CD14-positive monocyte (primary cell): ENCODE measurements around the gene ITM2B. TPM values are rescaled to one million over a fixed set of nuclear protein-coding genes. Genes with fewer than 3 reads are reported as not detected.
A peak's percentile ranks its signal among the peaks of the same experiment; 100 is the strongest.

ENCODE experiments used
- DNase-seq, 3 donors: peaks; one replicate each; pipeline ENCODE4 v3.0.0-alpha.2; 2011 to 2022
- H2AFZ ChIP-seq: 2 replicates; pipeline ENCODE4 v1.6.0; 2012; ENCODE audit warnings: mild to moderate bottlenecking, low read depth, low read length, inconsistent platforms; ENCODE audit not compliant: insufficient read depth, poor library complexity, severe bottlenecking
- H3K27ac ChIP-seq, 2 donors: 1 replicate in 1 of 2; 2 replicates in 1 of 2; pipeline ENCODE4 v1.5.1; 2012 to 2013; ENCODE audit warnings: low read length in 2 of 2, control low read depth in 1 of 2, inconsistent platforms in 1 of 2, low read depth in 1 of 2, mild to moderate bottlenecking in 1 of 2
- H3K27me3 ChIP-seq, 2 donors: one replicate each; pipeline versions ENCODE4 v1.6.0 to v1.6.1; 2011 to 2013; ENCODE audit warnings: low read length in 2 of 2; ENCODE audit not compliant: control insufficient read depth in 2 of 2, insufficient read depth in 2 of 2
- H3K36me3 ChIP-seq, 2 donors: replicated peaks in 1 of 2; 1 replicate in 1 of 2; 2 replicates in 1 of 2; pipeline versions ENCODE4 v1.5.1 to v1.6.1; 2012 to 2013; ENCODE audit warnings: low read length in 2 of 2, control low read depth in 1 of 2, inconsistent platforms in 1 of 2, mild to moderate bottlenecking in 1 of 2; ENCODE audit not compliant: insufficient read depth in 2 of 2, control insufficient read depth in 1 of 2
- H3K4me1 ChIP-seq, 2 donors: 1 replicate in 1 of 2; 2 replicates in 1 of 2; pipeline versions ENCODE4 v1.5.1 to v1.6.1; 2012 to 2013; ENCODE audit warnings: low read length in 2 of 2, control low read depth in 1 of 2, inconsistent platforms in 1 of 2, mild to moderate bottlenecking in 1 of 2, moderate library complexity in 1 of 2; ENCODE audit not compliant: insufficient read depth in 2 of 2, control insufficient read depth in 1 of 2
- H3K4me2 ChIP-seq: replicated peaks from 2 replicates; pipeline ENCODE3; 2012; ENCODE audit warnings: low read length, moderate library complexity, mild to moderate bottlenecking; ENCODE audit not compliant: poor library complexity, severe bottlenecking; ENCODE audit errors: extremely low read depth
- H3K4me3 ChIP-seq, 3 experiments: fragments of 200-600 bp in 1 of 3; sonication (generic) in 1 of 3; replicated peaks in 1 of 3; 1 replicate in 2 of 3; 2 replicates in 1 of 3; pipeline ENCODE4 v1.5.1; 2011 to 2013; ENCODE audit warnings: low read length in 3 of 3, mild to moderate bottlenecking in 3 of 3, control low read depth in 2 of 3, low read depth in 2 of 3, inconsistent platforms in 1 of 3, moderate library complexity in 1 of 3
- H3K79me2 ChIP-seq: 2 replicates; pipeline ENCODE4 v1.6.0; 2012; ENCODE audit warnings: mild to moderate bottlenecking, control low read depth, inconsistent platforms, low read length, moderate library complexity; ENCODE audit not compliant: insufficient read depth
- H3K9ac ChIP-seq: 2 replicates; pipeline ENCODE4 v1.6.0; 2017; ENCODE audit warnings: low read length, mild to moderate bottlenecking; ENCODE audit not compliant: insufficient read depth, poor library complexity, severe bottlenecking
- H3K9me3 ChIP-seq, 2 donors: replicated peaks in 1 of 2; 1 replicate in 1 of 2; 2 replicates in 1 of 2; pipeline versions ENCODE4 v1.5.1 to v1.6.1; 2012 to 2013; ENCODE audit warnings: low read length in 2 of 2, control low read depth in 1 of 2; ENCODE audit not compliant: control insufficient read depth in 1 of 2, insufficient read depth in 1 of 2
- H4K20me1 ChIP-seq: 2 replicates; pipeline ENCODE4 v1.6.0; 2012; ENCODE audit warnings: mild to moderate bottlenecking, low read length, control low read depth, moderate library complexity; ENCODE audit not compliant: insufficient read depth
- H3K27ac Mint-ChIP-seq, 7 donors: one replicate each; pipeline ENCODE4 v1.8.0; 2020; ENCODE audit warnings: mild to moderate bottlenecking in 7 of 7, mixed read lengths in 7 of 7, moderate library complexity in 6 of 7, inconsistent platforms in 2 of 7
- H3K27me3 Mint-ChIP-seq, 3 donors: one replicate each; pipeline ENCODE4 v1.8.0; 2021 to 2022; ENCODE audit warnings: low read depth in 3 of 3, mild to moderate bottlenecking in 3 of 3, mixed read lengths in 3 of 3, moderate library complexity in 3 of 3, inconsistent platforms in 1 of 3
- H3K36me3 Mint-ChIP-seq, 2 donors: one replicate each; pipeline ENCODE4 v1.8.0; 2020; ENCODE audit warnings: mixed read lengths in 2 of 2, inconsistent platforms in 1 of 2, mild to moderate bottlenecking in 1 of 2
- H3K4me1 Mint-ChIP-seq: one replicate; pipeline ENCODE4 v1.8.0; 2020; ENCODE audit warnings: mild to moderate bottlenecking, mixed read lengths
- H3K4me3 Mint-ChIP-seq, 2 donors: one replicate each; pipeline ENCODE4 v1.8.0; 2020; ENCODE audit warnings: mild to moderate bottlenecking in 2 of 2, mixed read lengths in 2 of 2, moderate library complexity in 1 of 2
- H3K9me3 Mint-ChIP-seq, 7 donors: one replicate each; pipeline ENCODE4 v1.8.0; 2020 to 2022; ENCODE audit warnings: mixed read lengths in 7 of 7, mild to moderate bottlenecking in 6 of 7, moderate library complexity in 6 of 7, inconsistent platforms in 2 of 7
- CTCF ChIP-seq: fragments of 200-600 bp; IDR thresholded peaks from one replicate; pipeline ENCODE4 v1.8.0; 2022; ENCODE audit warnings: antibody characterized with exemption, mild to moderate bottlenecking
- WGBS: methylation state at CpG from one replicate; pipeline ENCODE4 v1.1.5; 2013; ENCODE audit warnings: missing lambda C conversion rate; ENCODE audit not compliant: insufficient coverage; 5-methylcytosine and 5-hydroxymethylcytosine counted together
- intact Hi-C, 2 donors: fragments of 100-400 bp; cut with micrococcal nuclease; formaldehyde crosslinking; loops; one replicate each; pipeline versions ENCODE4 v1.15.0 to v1.15.1; 2023
- polyA plus RNA-seq, 3 donors: library from polyadenylated mRNA; depleted of rRNA in 1 of 3; unstranded in 2 of 3; stranded (reverse) in 1 of 3; fragments of 300-500 nt in 2 of 3; fragments of >200 nt in 1 of 3; fragmentation: Illumina TruSeq in 2 of 3; gene quantifications; 1 replicate in 2 of 3; 2 replicates in 1 of 3; pipeline ENCODE4 v1.2.3, GENCODE V29; 2012 to 2021

ITM2B gene
- polyA plus RNA-seq, 3 donors: 702 to 1,657 (median 1,502) TPM

GRCh38 chr13:48235341-48236135 is 2.5 kb downstream of the ITM2B start:
- Histone ChIP-seq H3K9me3 (no peaks in the 10 kb centered on the region), H3K36me3 (peaks cover 12 to 24% of the 10 kb centered on the region in 2 donors), H3K27me3 (no peaks in the 10 kb centered on the region), H3K27ac (peak overlapping the region; percentile 37 to 97), H3K9ac (peak overlapping the region; percentile 17), H3K4me3 (peak overlapping the region; percentile 94 to 98 (median 95)), H2AFZ (no peak overlapping the region), H3K4me1 (peaks cover 37 to 55% of the 10 kb centered on the region in 2 donors), H3K79me2 (peaks cover 81% of the 10 kb centered on the region), H4K20me1 (peaks cover 49% of the 10 kb centered on the region), H3K4me2 (peak overlapping the region; percentile 93)
- DNase-seq: peak in 2 of 3 donors; percentile 31 to 41
- peaks cover 46% of the 10 kb centered on the region for H3K4me1 Mint-ChIP-seq
- peaks cover 0 to 5% (median 4%) of the 10 kb centered on the region in 3 donors for H3K27me3 Mint-ChIP-seq
- 17% methylated on average over 5 of the region's 7 CpGs for WGBS
- H3K27ac Mint-ChIP-seq: peak overlapping the region; percentile 88 to 96 (median 93)
- intact Hi-C loops: no loop called here
- H3K36me3 Mint-ChIP-seq: peaks cover 40 to 41% of the 10 kb centered on the region in 2 donors
- peak overlapping the region; percentile 96 to 97 for H3K4me3 Mint-ChIP-seq
- H3K9me3 Mint-ChIP-seq: no peaks in the 10 kb centered on the region
- no peak for TF ChIP-seq CTCF

GRCh38 chr13:48236528-48237353 is 3.7 kb downstream of the ITM2B start:
- H3K79me2 ChIP-seq: peaks cover 93% of the 10 kb centered on the region

More at GRCh38 chr13:48236528-48237353, 3.7 kb downstream of the ITM2B start:
- peaks cover 17 to 36% of the 10 kb centered on the region in 2 donors for H3K36me3 ChIP-seq
- peaks cover 37 to 58% of the 10 kb centered on the region in 2 donors for H3K4me1 ChIP-seq
- DNase-seq: peak; percentile 65 to 86 (median 77)
- H3K27ac ChIP-seq: peak overlapping the region in 1 of 2 donors; percentile 97
- Mint-ChIP-seq H3K4me3 (peak overlapping the region; percentile 96 to 97), H3K27me3 (peaks cover 0 to 4% (median 2%) of the 10 kb centered on the region in 3 donors), H3K4me1 (peaks cover 52% of the 10 kb centered on the region), H3K27ac (peak overlapping the region; percentile 88 to 96 (median 93)), H3K9me3 (no peaks in the 10 kb centered on the region), H3K36me3 (peaks cover 46 to 52% of the 10 kb centered on the region in 2 donors)
- intact Hi-C loops: no loop called here
- whole genome bisulfite sequencing: no CpG with 5 or more reads among the region's 3 CpGs
- peaks cover 61% of the 10 kb centered on the region for H4K20me1 ChIP-seq
- H3K27me3 ChIP-seq: no peaks in the 10 kb centered on the region
- H3K4me3 ChIP-seq: peak overlapping the region; percentile 94 to 98 (median 95)
- peak overlapping the region; percentile 93 for H3K4me2 ChIP-seq
- no peak overlapping the region for H3K9ac ChIP-seq
- TF ChIP-seq CTCF: no peak
- H2AFZ ChIP-seq: no peak overlapping the region
- H3K9me3 ChIP-seq: no peaks in the 10 kb centered on the region
